A549 (cell line): ENCODE measurements around the gene LILRB3.

Experiments
- CHD2 ChIP-seq: fragments of 150-350 bp; IDR thresholded peaks from 2 replicates; pipeline ENCODE4 v1.6.1; 2014; ENCODE audit warnings: low read length; ENCODE audit not compliant: partially characterized antibody
- EP300 ChIP-seq, 2 experiments: fragments of >200 bp; sonication (Bioruptor Twin); formaldehyde crosslinking; IDR thresholded peaks; 2 replicates in 1 of 2; 3 replicates in 1 of 2; pipeline ENCODE4 v1.6.1; 2016 to 2017
- MYC ChIP-seq: IDR thresholded peaks from 2 replicates; pipeline ENCODE4 v1.6.1; 2012; ENCODE audit warnings: mild to moderate bottlenecking, inconsistent platforms, low read length, improper control_type of control experiment, borderline replicate concordance
- TF ChIP-seq, protein P1 (sequence below): fragments of >200 bp; sonication (Bioruptor Twin); formaldehyde crosslinking; IDR thresholded peaks from 3 replicates; pipeline ENCODE4 v1.5.1; 2016

DNA sequence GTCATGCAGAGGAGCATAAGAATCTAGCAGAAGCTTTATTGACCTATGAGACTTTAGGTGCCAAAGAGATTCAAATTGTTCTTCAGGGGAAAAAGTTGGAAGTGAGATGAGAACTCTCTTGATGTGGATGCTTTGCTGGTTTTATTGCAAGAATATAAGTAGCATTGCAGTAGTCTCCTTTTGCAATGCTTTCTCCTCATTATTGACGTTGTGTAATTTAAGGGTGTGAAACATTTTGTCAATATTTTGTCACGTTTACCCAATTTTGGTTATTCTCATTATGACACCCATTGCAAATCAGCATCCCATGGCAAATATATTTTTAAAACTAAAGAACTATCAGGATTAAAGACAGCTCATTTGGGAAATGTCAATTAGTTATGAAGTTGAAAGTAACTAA, 46.1 kb upstream of the LILRB3 start:
- TF ChIP-seq MYC, result no peak
- TF ChIP-seq, protein P1, sequence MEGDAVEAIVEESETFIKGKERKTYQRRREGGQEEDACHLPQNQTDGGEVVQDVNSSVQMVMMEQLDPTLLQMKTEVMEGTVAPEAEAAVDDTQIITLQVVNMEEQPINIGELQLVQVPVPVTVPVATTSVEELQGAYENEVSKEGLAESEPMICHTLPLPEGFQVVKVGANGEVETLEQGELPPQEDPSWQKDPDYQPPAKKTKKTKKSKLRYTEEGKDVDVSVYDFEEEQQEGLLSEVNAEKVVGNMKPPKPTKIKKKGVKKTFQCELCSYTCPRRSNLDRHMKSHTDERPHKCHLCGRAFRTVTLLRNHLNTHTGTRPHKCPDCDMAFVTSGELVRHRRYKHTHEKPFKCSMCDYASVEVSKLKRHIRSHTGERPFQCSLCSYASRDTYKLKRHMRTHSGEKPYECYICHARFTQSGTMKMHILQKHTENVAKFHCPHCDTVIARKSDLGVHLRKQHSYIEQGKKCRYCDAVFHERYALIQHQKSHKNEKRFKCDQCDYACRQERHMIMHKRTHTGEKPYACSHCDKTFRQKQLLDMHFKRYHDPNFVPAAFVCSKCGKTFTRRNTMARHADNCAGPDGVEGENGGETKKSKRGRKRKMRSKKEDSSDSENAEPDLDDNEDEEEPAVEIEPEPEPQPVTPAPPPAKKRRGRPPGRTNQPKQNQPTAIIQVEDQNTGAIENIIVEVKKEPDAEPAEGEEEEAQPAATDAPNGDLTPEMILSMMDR, result no peak
- no peak for TF ChIP-seq CHD2
- no peak for TF ChIP-seq EP300 (IDR thresholded peaks at IDR 0.05)
